NK-92 treated with Interleukin-12 subunit alpha and Interleukin-12 subunit beta, amount 100 ng/mL, for 24 hours (cell line): ENCODE results near the gene CIAO2B.
A peak's percentile ranks its signal among the peaks of the same experiment; 100 is the strongest.
"Not testable (repeated sequence)": the region's sequence is repeated elsewhere in the genome, so short reads cannot be mapped to it uniquely, and the experiment has no call there.

Source experiments
- DNase-seq: peaks from one replicate; lab custom pipeline; 2025; lab: John Stamatoyannopoulos, UW

CIAO2B gene

DNA sequence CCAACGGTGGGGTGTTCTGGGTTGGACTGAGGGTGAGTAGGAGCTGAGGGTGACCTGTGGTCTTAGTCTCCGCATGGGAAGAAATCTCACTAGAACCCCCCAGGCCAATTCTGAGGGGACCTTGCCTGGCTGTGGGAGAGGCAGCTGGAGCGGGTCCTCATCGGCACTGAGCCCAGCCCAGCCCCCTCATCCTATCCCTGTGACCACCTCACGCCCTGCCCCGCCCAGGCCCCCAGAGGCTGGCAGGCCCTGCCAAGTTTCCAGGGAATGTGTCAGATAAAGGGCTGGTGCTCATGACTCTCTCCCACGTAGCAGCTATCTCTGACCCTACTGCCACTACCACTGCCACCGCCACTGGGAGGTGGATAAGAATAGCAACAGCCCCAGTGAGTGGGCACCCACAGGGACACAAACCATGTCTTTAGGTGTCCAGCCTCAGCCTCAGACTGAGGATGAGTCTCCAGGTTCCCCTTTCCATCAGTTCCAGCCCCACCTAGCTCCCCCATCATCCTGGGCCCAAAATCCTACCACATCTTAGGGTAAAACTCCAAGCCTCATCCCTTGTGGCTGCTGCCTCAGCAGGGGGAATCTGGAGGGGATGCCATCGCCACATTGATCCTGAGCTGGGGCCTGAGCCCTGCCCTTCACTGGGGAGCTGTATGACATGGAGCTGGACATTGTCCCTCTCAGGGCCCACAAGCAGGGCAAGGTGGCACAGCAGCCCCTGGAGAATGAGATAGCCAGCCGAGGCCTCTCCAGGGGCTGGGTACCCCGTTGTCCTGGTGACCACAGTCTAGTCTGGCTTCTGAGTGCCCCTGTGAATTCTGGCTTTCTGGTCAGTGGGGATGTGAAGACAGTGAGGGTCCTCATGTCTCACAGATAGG is 30.4 kb downstream of the CIAO2B start:
- DNase-seq = no peak

DNA sequence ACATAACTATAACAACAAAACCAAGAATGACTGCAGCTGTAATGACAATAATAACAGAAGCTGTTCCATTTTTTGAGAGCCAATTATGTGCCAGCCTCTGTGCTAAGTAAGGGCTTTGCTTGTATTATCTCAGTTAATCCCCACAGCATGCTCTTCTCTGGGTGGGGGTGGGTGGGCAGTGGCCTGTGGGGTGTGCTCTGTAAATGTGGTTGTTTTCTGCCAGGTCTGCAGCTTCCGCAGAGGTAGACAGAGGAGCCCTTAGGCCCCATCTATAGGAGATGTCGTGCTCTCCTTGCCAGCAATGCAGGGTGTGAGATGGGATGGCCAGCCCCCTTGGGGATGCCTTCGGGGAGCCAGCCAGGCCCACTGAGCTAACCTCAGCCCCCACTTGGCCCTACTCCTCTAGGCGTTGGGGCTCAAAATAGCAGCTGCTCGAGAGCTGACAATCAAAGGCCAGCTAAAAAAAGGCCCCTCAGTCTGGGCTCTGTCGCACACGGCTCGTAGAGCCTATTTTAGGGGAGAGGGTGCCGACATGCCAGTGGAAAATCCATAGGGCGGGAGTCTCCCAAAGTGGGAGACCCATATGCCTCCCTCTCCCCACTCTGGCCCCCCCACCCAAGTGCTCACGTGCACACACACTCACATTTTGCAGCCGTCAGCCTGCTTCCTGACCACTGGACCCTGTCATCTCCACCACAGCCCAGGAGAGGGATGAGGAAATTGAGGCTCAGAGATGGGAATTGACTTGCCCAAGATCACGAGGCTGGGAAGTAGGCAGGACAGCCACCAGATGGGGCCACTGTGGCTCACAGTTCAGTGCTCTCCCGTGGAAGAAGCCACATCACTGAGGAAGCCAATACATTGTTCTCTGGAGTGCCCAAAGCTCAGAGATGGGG is 31.3 kb downstream of the CIAO2B start:
- no peak for DNase-seq

DNA sequence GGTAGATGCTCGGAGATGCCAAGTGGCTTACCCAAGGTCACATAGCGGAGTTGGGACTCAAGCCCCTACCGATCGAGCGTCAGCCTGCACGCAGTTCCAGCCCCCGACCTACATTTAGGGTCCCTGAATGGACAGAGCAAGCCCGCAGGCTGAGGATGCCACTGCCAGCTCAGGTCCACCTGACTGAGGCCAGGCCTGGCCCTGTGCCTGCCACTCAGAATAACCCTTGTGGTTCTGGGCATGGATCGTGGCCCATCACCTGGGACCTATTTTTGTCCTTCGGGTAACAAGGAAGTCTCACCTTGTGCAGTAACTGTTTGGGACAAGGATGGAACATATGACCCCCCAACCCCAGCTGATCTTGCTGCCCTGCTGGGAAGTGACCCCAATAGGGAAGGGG is 32.6 kb downstream of the CIAO2B start:
- no peak for DNase-seq

DNA sequence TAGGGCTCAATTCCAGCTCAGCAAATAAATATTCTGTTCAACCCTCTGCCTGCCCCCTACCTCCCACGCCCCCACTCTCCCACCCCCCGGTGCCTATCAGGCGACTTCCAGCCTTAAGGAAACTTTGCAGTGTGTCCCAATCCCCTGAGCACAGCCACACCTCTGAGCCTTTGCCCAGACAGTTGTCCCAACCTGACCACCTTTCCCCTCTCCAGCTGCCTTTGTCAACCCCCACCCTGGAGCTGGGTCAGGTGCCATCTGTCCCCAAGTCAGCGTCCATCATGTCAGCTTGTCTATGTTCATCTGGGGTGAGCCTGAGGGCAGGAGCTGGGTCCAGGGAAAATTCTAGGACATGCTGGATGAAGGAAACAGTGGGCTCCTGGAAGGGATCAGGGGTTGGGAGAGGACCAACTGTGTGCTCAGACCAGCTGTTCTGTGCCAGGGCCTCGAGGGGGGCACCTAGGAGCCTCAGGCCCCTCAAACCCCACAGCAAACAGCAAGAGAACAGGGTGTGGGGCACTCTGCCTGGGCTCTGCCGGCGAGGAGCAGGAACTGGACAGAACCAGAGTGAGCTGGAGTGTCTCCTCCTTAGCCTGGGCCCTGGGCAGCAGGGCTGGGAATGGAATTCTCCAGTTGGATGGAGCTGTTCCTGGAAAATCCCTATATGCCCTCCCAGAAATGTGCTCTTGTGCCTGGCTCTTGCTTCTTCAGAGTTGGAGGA is 33.3 kb downstream of the CIAO2B start:
- no peak for DNase-seq

GRCh38 chr16:66899945-66900710 is 34.1 kb downstream of the CIAO2B start:
- DNase-seq = no peak

DNA sequence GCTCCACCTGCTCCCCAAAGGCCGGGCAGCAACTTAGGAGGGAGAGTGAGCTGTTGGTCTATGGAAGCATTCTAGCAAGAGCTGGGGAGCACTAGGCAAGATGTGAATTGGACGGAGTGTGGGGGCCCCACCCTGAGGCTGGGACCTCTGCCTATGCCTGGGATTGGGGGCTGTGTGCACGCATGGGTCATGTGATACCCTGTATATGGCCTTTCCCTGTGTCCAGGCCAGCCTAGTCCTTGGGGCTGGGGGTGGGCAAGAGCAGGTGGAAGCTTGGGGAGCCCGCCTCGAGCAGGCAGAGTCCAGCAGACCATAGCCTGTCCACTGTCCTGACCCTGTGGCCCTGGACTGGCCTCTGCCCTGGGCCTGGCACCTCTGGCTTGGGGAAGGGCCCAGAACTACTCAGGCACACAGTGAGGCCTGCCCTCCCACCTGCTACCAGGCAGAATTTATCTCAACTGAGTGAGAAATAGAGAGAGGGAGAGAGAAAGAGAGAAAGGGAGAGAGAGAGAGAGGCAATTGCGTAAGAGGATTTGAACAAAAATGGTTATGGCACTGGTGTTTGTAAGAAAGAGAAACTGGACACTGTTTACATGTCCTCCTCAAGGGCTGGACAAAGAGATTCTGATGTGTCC is 34.8 kb downstream of the CIAO2B start:
- DNase-seq = no peak

- no peak for DNase-seq
These were observed 35.3 kb downstream of the CIAO2B start for GRCh38 chr16:66898933-66899309.

- no peak for DNase-seq
These were observed 36.0 kb downstream of the CIAO2B start for GRCh38 chr16:66898207-66898606.

DNA sequence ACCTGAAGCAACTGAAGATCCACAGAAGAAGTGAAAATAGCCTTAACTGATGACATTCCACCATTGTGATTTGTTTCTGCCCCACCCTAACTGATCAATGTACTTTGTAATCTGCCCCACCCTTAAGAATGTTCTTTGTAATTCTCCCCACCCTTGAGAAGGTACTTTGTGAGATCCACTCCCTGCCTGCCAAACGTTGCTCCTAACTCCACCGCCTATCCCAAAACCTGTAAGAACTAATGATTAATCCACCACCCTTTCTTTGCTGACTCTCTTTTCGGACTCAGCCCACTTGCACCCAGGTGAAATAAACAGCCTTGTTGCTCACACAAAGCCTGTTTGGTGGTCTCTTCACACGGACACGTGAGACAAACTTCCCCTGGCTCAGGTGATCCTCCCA is 37.5 kb downstream of the CIAO2B start:
- not testable (repeated sequence) for DNase-seq

DNA sequence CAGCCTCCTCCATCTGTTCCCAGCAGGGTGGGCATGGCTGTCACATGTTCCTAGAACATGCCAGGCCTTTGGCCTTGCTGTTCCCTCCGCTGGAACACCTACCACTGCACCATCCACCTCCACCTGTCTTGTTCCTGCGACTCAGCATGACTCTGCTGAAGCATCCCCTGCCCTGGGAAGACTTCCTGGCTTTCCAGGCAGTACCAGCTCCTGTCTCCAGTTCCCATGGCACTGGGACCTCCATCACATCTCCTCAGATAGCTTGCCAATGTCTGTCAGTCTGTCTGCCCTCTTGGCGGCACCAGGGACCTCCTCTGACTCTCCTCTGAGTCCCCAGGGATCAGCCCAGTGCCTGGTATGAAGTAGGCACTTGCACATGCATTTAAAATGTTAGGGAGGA is 38.2 kb downstream of the CIAO2B start:
- no peak for DNase-seq

DNA sequence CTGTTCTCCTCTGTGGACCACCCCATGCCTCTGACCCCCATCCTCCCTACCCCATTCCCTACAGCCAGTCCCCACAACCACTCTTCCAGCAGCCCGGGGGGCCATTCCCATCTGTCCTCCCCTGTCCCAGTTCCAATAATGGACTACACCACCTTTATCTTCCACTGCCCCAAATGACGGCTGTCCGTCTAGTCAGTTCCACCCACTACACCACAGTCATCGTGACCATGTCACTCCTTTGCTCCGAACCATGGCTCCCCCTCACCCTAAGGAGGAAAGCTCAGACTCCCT is 38.6 kb downstream of the CIAO2B start:
- DNase-seq = no peak

DNA sequence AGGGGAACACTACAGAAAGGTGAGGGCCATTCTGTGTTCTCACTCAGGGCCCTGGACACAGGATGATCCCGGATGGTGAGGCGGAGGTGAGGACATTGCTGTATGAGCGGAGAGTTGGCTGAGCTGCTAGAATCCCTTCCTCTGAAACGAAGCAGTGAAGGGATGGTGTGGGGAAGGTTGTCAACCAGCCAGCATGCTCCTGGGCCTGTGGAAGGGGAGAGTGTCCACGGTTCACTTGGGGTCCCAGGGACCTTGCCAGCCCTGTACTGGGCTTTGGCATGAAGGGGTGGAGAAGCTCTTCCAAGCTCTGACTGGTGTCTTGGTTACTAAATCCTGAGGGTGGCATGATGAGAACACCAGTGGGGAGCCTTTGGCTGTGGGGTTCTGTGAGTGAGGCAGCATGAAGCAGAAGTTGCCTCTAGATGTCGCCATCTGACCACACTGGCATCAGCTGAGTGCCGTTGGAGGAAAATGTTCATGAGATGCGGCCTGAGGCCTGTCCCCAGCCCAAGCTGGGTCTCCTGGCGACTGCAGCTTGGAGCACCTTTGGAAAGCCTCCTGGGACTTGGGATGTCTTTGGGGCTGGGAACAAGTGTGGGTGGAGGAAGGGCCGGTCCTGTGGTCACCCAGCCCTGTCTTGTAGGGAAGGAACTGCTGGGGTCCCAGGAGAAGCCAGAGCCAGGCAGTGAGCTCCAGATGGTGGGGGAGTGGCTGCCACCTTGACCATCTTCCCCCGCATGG is 39.1 kb downstream of the CIAO2B start:
- peak; percentile 27 for DNase-seq

- DNase-seq = no peak
These were observed 40.1 kb downstream of the CIAO2B start for GRCh38 chr16:66894055-66894454.

- DNase-seq = no peak
These were observed 42.4 kb downstream of the CIAO2B start for GRCh38 chr16:66891797-66892196.

DNA sequence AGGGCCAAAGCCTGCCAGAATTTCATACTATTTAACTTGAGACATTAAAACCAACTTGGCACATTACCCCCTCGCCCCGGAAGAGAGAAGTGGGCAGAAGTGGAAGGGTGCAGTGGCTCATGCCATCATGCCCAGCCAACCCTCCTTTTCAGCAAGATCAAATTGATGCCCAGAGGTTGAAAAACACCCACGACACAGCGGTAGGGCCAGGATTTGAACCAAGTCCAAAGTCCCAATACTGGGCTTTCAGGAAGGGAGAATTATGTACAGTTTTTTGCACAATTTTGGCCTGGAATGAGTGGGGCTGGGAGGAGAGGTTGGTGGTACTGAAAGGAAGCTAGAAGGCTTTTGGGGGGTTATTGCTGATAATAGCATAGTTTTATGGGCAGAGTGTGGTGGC is 42.8 kb downstream of the CIAO2B start:
- DNase-seq = no peak

GRCh38 chr16:66890799-66891198 is 43.4 kb downstream of the CIAO2B start:
- no peak for DNase-seq

DNA sequence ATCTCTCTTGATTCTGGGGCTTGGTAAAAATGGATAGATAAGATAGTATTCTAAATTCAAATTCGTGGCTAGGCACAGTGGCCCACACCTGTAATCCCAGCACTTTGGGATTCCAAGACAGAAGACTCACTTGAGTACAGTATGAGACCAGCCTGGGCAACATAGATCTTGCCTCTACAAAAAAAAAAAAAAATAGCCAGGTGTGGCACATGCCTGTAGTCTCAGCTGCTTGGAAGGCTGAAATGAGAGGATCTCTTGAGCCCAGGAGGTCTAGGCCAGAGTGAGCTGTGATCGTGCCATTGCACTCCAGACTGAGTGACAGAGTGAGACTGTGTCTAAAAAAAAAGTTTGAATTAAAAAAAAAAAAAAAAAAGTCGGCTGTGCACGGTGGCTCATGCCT is 44.6 kb downstream of the CIAO2B start:
- DNase-seq = no peak

DNA sequence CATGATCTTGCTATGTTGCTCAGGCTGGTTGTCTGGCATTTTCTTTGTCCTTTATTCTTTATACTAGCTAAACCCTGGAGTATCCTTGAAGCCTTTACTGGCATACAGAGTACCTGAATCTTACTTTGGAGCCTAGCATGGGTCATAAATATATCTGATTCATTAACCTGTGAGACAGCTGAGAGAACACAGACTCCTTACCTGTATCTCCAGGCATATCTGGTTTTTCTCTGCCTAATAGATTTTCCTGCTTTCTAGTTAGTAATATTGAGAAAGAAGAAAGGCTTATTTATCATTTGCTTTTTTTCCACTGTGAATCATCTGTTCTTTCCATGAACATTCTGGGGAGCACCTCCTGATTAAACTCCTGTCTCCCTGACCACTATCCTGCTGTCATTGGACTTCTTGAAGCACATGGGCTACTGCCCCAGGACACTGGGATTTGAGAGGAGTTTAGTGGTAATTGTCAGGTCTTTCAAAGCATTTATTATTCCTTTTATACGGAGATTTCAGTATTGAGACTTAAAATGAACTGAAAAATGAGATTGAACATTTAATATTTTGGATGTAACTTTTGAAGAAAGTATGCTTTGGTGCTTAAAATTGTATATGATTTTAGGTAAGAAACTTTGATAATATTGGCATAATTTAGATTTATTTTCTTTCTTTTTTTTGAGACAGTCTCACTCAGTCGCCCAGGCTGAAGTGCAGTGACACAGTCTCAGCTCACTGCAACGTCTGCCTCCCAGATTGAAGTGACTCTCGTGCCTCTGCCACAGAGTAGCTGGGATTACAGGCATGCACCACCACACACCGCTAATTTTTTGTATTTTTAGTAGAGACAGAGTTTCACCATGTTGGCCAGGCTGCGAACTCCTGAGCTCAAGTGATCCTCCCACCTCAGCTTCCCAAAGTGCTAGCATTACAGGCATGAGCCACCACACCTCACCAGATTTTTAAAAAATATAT is 45.3 kb downstream of the CIAO2B start:
- DNase-seq = no peak

- DNase-seq = no peak
These were observed 47.3 kb downstream of the CIAO2B start for GRCh38 chr16:66886914-66887313.

- DNase-seq = no peak
These were observed 47.9 kb downstream of the CIAO2B start for GRCh38 chr16:66886321-66886720.
